ENCODE data around the gene GADL1. TPM values are rescaled to one million over a fixed set of nuclear protein-coding genes. Genes with fewer than 3 reads are reported as not detected.

GADL1 gene
- total RNA-seq, 1 experiment from 2014 or later: not detected

DNA sequence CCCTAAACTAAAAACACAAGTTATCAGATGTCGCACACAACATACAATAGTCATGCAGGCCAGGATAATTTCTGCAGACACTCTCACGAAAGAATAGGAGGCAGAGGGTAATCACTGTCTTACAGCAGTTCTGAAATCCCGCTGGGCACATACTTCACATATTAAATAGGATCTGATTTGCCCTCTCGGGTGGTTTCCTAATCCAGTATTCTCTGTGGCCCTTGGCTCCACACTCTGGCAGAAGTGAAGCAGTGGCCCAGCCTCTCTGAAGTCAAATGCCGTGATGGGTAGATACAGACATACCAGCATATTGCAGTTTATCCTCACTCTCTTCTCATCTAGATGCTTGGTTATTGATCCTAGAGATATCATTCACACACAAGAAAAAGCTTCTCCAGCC is 19.0 kb downstream of the GADL1 start:
- ChIA-PET CTCF (no interaction called here), POLR2A (no interaction called here), RAD21 (ENCODE audit: low non-redundant PET in 1 of 2, low total read pairs in 2 of 2, uncharacterized antibody in 2 of 2, unreplicated experiment in 2 of 2) (no interaction called here)
- Histone ChIP-seq H2AFZ (ENCODE audit: low read depth, low read length, poor library complexity, severe bottlenecking) (no peak overlapping the region), H3K4me2 (ENCODE audit: low read length) (no peak overlapping the region), H3K4me3 (replicated peaks in 1 of 2; ENCODE audit: low read depth in 1 of 2, low read length in 2 of 2) (no peak overlapping the region), H3K79me2 (ENCODE audit: insufficient read depth, low read length) (no peaks in the 10 kb centered on the region), H3K9me3 (ENCODE audit: control insufficient read depth in 1 of 2, insufficient read depth in 1 of 2, low read depth in 1 of 2, low read length in 2 of 2) (no peaks in the 10 kb centered on the region), H3K9me2 (ENCODE audit: insufficient read depth) (no peaks in the 10 kb centered on the region), H3K27me3 (ENCODE audit: insufficient read depth, low read length) (no peaks in the 10 kb centered on the region), H3K27ac (ENCODE audit: low read depth, low read length) (no peak overlapping the region), H4K20me1 (ENCODE audit: insufficient read depth) (no peaks in the 10 kb centered on the region), H3K36me3 (ENCODE audit: control insufficient read depth in 1 of 2, insufficient read depth in 2 of 2, low read length in 2 of 2) (no peaks in the 10 kb centered on the region), H3K4me1 (ENCODE audit: control insufficient read depth in 1 of 2, insufficient read depth in 2 of 2, low read length in 2 of 2) (no peaks in the 10 kb centered on the region), H3K9ac (ENCODE audit: low read length) (no peak overlapping the region)
- no peak for DNase-seq (ENCODE audit: low read depth, low spot score)
- ATAC-seq: no peak
- intact Hi-C loops (cut with micrococcal nuclease): no loop called here
- BruUV-seq (replicated peaks): no TSS peak
- TF ChIP-seq JUND (IDR thresholded peaks at IDR 0.05): no peak
- TF ChIP-seq SRF (IDR thresholded peaks at IDR 0.05; ENCODE audit: low read depth): no peak
- TF ChIP-seq, protein P1, sequence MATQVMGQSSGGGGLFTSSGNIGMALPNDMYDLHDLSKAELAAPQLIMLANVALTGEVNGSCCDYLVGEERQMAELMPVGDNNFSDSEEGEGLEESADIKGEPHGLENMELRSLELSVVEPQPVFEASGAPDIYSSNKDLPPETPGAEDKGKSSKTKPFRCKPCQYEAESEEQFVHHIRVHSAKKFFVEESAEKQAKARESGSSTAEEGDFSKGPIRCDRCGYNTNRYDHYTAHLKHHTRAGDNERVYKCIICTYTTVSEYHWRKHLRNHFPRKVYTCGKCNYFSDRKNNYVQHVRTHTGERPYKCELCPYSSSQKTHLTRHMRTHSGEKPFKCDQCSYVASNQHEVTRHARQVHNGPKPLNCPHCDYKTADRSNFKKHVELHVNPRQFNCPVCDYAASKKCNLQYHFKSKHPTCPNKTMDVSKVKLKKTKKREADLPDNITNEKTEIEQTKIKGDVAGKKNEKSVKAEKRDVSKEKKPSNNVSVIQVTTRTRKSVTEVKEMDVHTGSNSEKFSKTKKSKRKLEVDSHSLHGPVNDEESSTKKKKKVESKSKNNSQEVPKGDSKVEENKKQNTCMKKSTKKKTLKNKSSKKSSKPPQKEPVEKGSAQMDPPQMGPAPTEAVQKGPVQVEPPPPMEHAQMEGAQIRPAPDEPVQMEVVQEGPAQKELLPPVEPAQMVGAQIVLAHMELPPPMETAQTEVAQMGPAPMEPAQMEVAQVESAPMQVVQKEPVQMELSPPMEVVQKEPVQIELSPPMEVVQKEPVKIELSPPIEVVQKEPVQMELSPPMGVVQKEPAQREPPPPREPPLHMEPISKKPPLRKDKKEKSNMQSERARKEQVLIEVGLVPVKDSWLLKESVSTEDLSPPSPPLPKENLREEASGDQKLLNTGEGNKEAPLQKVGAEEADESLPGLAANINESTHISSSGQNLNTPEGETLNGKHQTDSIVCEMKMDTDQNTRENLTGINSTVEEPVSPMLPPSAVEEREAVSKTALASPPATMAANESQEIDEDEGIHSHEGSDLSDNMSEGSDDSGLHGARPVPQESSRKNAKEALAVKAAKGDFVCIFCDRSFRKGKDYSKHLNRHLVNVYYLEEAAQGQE (IDR thresholded peaks at IDR 0.05; ENCODE audit: low read depth): no peak
- TF ChIP-seq, protein P2, sequence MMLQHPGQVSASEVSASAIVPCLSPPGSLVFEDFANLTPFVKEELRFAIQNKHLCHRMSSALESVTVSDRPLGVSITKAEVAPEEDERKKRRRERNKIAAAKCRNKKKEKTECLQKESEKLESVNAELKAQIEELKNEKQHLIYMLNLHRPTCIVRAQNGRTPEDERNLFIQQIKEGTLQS (IDR thresholded peaks at IDR 0.05): no peak
- no peak for TF ChIP-seq SP1 (IDR thresholded peaks at IDR 0.05; ENCODE audit: low read depth)
- TF ChIP-seq ZNF274 (IDR thresholded peaks at IDR 0.05; ENCODE audit: low read depth, low read length): no peak

DNA sequence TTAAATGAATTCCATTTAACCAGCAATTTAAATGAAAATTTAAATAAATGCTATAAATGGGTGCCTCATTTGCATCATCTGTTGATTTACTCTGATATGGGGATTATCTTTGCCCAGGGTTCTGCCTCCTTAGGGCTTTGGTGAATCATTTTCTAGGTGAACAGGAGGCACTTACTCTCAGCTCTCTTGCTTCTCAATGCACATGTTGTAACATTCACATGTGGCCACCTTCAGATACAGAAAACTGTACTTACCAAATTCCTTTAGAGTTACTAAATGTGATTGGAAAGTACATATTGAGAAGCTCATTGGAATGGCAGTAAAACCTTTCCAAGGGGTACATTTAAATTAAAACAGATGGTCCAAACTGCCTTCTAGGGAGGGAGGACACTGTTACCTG is 20.8 kb downstream of the GADL1 start:
- RAD21 ChIA-PET (ENCODE audit: low non-redundant PET in 1 of 2, low total read pairs in 2 of 2, uncharacterized antibody in 2 of 2, unreplicated experiment in 2 of 2): no interaction called here
- no peak overlapping the region for H3K4me2 ChIP-seq (ENCODE audit: low read length)
- intact Hi-C loops (cut with micrococcal nuclease): no loop called here
- H3K9me2 ChIP-seq (ENCODE audit: insufficient read depth): no peaks in the 10 kb centered on the region
- H3K27ac ChIP-seq (ENCODE audit: low read depth, low read length): no peak overlapping the region
- no peak overlapping the region for H2AFZ ChIP-seq (ENCODE audit: low read depth, low read length, poor library complexity, severe bottlenecking)
- no peak overlapping the region for H3K4me3 ChIP-seq (replicated peaks in 1 of 2; ENCODE audit: low read depth in 1 of 2, low read length in 2 of 2)
- no TSS peak for BruUV-seq (replicated peaks)
- H4K20me1 ChIP-seq (ENCODE audit: insufficient read depth): no peaks in the 10 kb centered on the region
- H3K4me1 ChIP-seq (ENCODE audit: control insufficient read depth in 1 of 2, insufficient read depth in 2 of 2, low read length in 2 of 2): no peaks in the 10 kb centered on the region
- H3K79me2 ChIP-seq (ENCODE audit: insufficient read depth, low read length): no peaks in the 10 kb centered on the region
- H3K9me3 ChIP-seq (ENCODE audit: control insufficient read depth in 1 of 2, insufficient read depth in 1 of 2, low read depth in 1 of 2, low read length in 2 of 2): no peaks in the 10 kb centered on the region
- CTCF ChIA-PET: no interaction called here
- no peaks in the 10 kb centered on the region for H3K36me3 ChIP-seq (ENCODE audit: control insufficient read depth in 1 of 2, insufficient read depth in 2 of 2, low read length in 2 of 2)
- no peaks in the 10 kb centered on the region for H3K27me3 ChIP-seq (ENCODE audit: insufficient read depth, low read length)
- ATAC-seq (no peak), DNase-seq (ENCODE audit: low read depth, low spot score) (no peak)
- no peak overlapping the region for H3K9ac ChIP-seq (ENCODE audit: low read length)
- POLR2A ChIA-PET: no interaction called here
- TF ChIP-seq CEBPB (IDR thresholded peaks at IDR 0.05; ENCODE audit: low read depth) (no peak), EZH2phosphoT487 (IDR thresholded peaks at IDR 0.05; ENCODE audit: borderline replicate concordance) (no peak), JUND (IDR thresholded peaks at IDR 0.05) (no peak), SRF (IDR thresholded peaks at IDR 0.05; ENCODE audit: low read depth) (no peak)
- TF ChIP-seq, protein P1 (IDR thresholded peaks at IDR 0.05; ENCODE audit: low read depth): no peak
- TF ChIP-seq, protein P3, sequence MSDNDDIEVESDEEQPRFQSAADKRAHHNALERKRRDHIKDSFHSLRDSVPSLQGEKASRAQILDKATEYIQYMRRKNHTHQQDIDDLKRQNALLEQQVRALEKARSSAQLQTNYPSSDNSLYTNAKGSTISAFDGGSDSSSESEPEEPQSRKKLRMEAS (IDR thresholded peaks at IDR 0.05): no peak
- TF ChIP-seq, protein P4, sequence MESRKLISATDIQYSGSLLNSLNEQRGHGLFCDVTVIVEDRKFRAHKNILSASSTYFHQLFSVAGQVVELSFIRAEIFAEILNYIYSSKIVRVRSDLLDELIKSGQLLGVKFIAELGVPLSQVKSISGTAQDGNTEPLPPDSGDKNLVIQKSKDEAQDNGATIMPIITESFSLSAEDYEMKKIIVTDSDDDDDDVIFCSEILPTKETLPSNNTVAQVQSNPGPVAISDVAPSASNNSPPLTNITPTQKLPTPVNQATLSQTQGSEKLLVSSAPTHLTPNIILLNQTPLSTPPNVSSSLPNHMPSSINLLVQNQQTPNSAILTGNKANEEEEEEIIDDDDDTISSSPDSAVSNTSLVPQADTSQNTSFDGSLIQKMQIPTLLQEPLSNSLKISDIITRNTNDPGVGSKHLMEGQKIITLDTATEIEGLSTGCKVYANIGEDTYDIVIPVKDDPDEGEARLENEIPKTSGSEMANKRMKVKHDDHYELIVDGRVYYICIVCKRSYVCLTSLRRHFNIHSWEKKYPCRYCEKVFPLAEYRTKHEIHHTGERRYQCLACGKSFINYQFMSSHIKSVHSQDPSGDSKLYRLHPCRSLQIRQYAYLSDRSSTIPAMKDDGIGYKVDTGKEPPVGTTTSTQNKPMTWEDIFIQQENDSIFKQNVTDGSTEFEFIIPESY (IDR thresholded peaks at IDR 0.05; ENCODE audit: extremely low read depth, insufficient replicate concordance, low read length): no peak
